ENCODE data around the gene DPYD. TPM values are rescaled to one million over a fixed set of nuclear protein-coding genes. Genes with fewer than 3 reads are reported as not detected.

The DPYD gene
- total RNA-seq, 1 donor from 2014 or later, result 30.1 TPM

DNA sequence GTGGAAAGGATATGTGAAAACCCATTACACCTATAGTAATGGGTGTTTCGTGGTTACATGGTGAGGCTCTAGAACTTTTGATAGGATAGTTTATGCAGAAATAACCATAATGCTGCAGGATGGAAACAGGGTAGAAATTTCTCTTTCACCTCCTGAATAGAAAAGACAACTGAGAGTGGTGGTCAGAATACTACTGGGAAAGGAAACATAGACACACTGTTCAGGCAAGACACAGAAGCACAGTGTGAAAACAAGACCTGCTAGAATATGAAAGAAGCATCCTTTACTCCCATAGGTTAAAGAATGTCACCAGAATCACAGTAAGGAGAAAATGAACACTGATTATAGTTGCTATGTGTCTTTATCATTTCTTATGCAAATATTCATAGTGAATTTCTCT, 496.6 kb downstream of the DPYD start:
- DNase-seq, result no peak

DNA sequence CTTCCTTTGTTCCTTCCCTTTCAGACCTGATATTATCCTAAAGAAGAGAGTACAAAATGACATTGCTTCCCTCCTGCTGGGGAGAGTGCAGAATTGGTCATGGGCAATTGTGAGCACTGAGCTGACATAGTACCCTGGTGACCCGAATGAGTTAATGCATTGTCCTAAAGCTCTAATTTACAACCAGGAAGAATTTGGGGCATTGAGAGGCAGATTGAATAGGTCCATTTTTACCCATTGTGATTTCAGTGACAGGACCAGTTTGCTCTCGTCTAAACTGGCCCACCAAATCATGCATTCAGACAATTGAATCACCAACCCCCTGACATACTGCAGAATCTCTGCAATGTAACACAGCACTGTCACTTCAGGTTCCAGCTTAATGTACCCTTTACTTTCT, 497.4 kb downstream of the DPYD start:
- DNase-seq, result no peak

DNA sequence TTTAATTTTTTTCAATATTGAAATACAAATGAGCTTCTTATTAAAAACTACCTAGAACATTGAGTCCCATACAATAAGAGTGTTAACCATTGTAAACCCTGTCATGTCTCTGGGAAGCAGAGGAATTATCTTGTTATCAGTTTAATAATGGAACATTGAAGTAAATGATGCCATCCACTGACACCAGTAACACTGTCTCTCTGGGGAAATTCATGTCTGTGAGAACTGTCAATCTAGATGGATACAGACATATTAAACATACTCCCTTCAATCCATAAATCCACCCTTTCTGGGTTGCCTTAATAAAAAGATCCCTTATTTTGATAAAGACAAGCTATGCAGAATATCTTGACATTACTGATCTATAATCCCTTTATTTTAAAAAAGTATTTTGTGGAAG, 503.2 kb downstream of the DPYD start:
- no peak for DNase-seq

DNA sequence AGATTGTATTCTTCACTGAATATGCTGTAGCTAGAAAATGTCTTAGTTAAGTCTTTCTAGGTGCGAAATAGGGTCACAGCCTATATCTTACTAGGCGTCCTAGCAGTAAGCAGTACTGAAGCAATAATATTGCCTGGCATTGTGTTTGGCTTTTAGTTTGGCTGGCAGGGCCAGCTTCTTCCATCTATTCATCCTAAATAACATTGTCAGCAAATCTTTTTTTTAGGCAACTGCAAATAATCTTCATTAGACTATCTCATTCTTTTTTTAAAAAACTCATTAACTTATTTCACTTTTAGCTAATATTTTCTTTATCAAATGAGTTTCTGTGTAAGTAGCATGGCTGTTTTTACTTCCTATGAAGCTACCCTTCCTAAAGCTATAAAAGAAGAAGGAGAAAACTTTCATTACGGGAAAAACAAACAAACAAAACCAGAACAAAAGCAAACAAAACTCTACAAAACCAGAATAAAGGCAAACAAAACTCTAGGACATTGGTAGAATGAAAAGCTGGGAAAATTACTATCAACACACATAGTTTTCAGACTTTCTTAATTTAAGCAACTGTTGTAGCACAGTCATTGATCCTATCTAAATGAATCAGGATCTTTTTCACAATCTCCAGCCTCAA, 506.0 kb downstream of the DPYD start:
- DNase-seq, result no peak

DNA sequence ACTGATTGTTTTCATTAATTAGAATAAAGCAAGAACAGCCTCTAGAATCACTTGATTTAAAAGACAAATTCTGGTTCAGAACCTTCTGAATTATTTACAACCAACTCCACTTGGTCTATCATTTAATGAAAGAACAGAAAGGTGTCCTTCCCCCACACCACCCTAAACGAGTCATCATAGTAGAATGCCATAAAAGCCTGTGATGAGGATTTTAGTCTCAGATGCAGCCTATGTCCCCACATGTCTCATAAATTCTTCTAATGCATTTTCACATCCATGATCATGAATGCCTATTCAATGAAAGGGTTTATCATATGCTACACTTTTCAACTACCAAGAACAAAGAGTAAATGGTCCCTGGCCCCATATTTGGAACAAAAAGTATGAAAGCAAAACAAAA, 508.1 kb downstream of the DPYD start:
- DNase-seq, result no peak

DNA sequence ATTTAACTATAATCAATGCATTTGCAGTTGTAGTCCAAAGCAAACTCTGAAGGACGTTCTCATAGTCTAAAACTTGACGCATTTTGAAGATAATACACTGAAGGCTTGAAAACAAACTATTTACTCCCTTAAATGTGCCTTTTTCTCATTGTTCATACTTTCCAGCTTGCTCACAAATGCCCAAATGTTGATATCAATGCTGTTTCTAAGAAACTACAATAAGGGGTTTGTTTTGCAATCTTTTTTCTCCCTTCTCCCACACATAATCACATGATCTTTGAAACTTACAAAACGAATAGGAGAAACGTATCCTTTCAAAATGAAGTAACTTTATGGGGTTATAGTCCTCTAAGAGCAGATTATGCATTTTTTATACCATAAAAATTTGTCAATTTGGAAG, 508.7 kb downstream of the DPYD start:
- DNase-seq, result no peak

DNA sequence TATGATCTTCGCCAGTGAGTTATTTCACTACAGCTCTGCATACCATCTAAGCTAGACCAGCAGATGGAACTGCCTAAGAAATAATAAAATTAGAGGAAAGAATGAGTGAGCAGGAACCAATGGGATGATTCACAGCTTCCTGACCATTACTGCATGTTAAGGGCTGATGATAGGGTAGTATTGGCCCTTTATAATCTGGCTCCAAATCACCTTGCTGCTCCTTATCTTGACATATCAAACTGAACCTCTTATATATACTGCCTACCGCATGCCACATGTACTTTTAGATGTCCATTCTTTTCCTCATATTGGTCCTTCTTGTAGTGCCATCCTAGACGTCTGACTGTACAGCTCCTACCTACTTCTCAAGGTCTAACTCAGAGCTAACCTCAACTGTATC, 524.4 kb downstream of the DPYD start:
- DNase-seq, result no peak

DNA sequence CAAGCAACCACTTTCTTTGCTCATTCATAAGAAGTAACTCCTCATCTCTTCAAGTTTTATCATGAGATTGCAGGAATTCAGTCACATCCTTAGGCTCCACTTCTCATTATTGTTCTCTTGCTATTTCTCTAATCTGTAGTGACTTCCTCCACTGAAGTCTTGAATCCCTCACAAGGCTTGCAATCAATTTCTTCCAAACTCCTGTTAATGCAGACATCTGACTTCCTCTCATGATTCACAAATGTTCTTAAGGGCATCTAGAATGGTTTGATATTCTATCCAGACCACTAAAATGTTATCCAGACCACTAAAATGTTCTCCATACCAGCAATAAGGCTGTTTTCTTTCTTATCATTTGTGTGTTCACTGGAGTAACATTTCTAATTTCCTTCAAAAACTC, 528.1 kb downstream of the DPYD start:
- no peak for DNase-seq

DNA sequence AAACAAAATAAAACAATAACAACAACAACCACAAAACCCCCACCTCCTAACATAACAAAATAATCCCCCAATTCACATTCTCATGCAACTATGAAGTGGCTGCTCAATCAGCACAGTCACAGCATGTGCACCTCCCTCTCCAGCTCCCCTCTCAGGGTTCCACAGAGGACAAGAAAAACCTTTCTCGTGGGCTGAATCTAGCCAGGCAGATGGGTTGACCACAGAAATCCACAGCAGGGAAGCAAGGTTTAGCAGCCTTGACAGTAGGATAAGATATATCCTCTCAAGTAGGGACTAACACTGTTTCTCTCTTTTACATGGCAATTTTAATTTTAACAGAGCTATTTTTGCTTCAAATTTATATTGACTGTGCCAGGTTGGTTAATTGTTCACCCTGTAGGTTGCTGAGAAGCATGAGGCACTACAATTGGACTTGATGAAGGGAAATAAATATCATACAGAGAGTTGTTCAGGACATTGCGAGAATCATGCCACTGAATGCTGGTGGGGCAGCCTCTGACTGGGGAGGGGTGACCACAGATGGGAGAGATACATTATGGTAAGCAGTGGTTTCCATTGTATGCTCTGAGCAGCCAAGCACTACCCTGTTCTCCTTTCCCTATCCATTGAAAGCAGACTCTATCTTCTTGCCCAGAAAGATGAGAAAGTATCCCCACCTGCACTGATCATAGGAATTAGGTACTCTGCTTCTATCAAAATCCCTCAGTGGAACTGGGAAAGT, 535.1 kb downstream of the DPYD start:
- DNase-seq, result no peak

DNA sequence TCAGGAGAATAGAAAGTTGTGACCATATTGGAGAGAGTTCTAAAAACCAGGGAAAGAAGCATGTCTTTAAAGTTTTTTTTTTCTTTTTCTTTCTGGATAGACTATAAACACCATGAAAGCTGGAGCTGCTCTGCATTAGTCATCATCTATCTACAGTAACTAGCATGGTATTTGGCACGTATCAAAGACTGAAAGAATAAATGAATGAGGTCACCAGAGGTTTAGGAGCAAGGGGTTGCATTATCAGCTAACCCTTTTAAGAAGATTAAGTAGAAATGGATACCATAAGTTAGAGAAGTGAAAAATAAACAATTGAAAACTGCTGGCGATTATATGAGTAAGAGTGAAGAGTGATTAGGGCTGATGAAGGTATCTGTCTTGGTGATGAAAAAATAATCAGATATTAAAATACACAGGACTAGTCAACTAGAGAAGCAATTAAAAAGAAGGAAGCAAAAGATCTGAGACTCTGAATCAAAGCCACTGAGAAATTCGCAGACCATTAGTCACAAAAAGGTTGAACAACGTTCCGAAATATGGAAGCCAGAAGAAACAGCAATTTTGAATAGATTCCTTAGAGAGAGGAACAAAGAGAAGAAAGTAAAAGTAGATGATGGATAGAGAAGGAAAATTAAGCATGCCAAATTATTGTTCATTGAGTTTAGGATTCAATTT, 536.4 kb downstream of the DPYD start:
- no peak for DNase-seq

DNA sequence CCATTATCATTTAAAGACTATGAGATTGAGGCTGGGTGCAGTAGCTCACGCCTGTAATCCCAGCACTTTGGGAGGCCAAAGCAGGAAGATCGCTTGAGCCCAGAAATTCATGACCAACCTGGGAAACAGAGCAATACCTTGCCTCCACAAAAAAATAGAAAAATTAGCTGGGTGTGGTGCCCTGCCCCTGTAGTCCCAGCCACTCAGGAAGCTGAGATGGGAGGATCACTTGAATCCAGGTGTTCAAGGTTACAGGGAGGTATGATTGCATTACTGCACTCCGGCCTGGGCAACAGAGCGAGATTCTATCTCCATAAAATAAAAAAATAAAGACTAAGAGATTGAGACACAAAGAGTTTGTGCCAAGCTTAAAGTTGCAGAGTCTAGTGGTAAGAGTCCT, 537.0 kb downstream of the DPYD start:
- DNase-seq, result no peak

DNA sequence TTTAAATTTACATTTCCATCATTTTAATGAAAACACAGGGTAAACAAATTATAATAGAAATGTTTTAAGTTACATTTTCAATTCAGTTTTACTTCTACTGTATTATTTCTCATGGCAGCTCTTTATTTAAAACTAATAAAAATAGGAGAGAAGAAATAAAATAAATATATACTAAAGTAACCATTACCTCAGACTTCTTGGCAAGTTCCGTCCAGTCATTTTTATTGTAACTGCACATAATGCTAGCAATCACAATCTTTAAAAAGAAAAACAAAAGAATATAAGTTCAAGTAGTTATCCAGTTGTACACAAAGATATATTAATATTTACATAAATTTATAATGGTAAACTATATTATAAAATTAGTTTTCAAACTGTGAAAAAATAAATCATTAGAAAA, 538.6 kb downstream of the DPYD start:
- no peak for DNase-seq

DNA sequence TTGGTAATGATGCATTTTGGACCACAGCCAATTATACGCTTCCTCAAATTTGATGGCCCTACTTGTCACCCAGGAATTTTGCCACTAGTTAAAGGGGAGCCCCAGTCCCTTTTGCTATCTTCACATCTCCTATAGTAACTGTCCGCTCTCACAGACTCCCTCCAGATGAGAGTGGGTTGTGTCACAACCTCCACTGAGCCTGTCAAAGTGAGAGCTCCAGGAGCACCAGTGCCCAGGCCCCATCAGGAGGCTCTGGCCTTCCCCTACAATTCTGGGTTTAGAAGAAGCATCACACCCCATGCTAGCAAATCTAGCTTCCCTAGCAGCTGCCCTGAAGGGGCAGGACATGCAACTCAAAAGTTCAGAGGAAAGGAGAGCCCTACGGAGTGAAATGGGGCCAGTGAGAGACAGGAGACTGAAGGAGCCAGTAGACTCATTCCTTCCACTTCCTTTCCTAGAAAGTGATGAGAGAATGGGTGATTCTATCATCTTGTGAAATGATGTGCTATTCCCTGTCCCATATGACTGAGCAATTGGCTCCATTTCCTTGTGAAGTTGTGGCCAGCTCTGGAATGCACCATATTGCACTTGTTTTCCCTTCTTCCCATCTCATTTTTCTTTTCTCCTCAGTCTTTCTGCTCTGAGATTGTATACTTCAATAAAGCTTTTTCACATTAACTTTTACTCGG, 541.3 kb downstream of the DPYD start:
- no peak for DNase-seq

DNA sequence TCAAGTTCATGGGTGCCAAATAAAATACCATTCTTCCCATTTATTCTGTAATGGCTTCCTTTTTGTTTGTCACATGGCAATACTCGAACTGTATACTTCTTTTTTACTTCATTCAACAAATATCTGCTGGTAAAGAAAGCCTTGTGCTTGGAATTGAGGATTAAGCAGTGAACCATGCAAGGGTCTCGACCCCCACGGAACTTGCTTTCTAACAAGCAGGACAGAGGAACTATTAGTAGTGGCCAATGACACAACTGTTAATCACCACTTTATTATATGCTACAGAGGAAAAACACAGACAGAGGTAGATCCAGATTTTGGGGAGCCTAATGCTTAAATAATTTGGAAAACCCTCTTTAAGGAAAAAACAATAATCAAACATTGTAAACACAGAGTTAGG, 542.2 kb downstream of the DPYD start:
- DNase-seq, result no peak

DNA sequence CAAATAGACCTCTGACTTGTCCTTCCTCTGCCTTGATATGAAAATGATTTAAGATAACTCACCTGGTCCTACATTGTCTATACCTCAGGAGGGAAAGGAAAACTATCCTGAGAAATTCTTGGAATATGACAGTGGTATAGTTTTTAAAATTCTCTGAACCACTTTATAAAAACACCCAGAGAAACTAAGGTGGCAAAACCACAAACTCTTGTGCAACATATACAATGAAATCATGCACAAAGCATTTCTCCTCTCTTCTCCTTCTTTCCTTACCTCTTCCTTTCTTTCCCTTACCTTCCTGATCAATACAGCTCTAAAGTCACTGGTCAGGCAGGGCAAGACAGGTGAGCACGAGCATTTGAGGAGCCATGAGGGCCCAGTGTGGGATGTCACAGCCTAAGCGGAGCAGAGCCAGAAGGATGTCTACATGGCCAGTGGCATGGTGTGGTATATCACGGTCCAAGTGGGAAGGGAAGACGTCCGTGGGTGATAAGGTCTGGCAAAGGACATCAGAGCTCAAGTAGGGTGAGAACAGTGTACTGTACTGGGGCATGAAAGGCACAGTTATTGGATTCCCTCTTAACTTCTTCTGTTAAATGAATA, 543.3 kb downstream of the DPYD start:
- DNase-seq, result no peak

DNA sequence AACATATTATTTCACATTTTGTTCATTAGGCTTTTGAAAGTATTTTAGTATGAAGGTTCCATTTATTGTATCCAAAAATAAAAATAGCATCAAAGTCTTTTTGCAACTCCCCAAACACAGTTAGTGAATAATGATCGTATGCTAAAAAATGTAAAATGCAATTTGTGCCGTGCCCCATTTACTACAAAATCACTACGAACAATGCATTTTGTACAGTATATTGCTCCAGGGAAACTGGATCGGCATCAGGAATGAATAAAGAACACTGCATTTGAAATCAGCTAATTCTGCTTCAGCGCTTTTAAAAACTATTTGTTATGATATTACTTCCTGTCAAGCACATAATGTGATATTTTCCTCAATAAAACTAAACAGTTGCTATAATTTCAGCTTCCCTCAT, 547.8 kb downstream of the DPYD start:
- no peak for DNase-seq

DNA sequence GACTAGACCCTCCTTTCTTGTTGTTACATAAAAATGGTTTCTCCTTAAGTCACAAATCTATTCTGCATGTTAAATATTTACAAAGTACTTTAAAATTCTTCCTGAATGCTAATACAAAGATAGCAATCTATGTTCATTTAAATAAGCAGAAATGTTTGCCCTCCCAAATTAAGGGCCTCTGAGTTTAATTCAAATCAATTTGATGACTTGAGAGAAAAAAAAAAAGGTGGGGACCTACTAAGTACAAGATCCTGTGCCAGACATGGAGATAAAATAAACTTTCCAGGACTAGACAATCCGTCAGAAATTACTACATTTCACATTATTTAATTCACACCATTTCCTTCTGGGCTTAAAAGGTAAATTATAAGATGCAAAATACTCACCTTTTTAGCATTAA, 548.3 kb downstream of the DPYD start:
- no peak for DNase-seq

DNA sequence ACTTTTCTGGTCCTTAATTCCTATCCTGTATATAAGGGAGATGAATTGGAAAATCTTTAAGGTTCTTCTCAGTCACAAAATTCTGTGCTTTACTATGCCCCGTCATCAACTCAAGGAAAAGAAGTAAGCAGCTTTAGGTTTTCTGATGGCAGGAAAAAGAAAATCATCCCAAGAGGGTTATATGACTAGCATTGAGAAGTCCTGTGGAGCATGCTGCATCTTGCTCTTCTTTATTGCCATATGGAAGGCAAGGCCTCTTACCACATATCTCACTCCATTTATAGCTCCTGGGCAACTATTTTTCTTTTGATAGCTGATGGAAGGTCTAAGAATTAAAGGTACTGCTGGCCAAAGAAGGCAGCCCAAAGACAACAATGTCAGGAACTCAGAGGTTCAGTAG, 552.5 kb downstream of the DPYD start:
- DNase-seq, result no peak

DNA sequence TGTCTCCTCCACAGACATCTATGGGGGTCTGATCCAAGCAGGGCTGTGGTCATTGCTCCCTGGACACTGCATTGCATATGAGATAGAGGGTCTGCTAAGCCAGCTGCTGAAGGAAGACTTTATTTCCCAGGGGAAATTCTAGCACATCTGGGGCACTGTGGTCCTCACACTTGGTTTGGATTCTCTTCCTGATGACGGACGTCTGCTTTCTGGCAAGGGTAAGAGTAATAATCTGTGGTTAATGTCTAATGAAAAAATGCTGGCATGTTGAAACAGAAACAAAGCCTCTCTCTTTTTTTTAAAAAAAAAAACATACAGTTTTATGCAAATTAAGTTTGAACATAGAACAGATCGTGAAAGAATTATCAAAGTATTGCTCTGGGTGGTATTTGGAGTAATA, 553.9 kb downstream of the DPYD start:
- DNase-seq, result no peak

DNA sequence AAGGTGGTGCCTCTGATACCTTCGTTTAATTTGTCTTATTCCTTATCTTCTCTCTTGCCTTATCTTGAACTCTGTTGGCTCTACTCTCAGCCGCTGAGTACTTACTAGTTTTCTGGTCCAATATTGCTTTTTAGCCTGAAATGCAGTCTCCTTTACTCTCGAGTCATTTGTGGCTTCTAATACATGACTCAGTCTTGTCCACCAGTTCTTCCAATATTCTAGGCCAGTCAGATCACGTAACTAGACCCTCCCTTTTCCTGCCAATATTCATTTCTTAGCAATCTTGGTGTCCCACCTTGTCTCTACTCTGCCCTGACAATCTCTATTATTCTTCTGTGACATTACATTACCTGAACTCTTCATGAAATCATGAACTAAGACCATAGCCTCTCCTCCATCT, 555.8 kb downstream of the DPYD start:
- no peak for DNase-seq

DNA sequence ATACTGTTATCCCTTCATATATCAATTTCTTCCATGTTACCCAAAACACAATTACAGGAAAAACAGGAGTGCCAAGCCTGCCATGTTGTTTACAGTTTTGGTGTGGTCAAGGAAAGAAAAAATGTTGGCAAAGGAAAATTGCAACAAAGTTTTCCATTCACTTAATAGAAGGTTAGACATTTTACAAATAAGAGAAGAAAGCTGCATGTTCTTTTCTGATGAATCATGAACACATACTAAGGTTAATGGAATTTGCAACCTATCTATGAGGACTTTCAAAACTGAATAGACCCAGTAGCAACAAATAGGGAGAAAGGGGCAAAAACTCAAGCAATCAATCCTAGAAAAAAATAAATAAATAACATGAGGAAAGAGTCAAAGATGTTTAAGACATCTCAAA, 556.7 kb downstream of the DPYD start:
- no peak for DNase-seq

DNA sequence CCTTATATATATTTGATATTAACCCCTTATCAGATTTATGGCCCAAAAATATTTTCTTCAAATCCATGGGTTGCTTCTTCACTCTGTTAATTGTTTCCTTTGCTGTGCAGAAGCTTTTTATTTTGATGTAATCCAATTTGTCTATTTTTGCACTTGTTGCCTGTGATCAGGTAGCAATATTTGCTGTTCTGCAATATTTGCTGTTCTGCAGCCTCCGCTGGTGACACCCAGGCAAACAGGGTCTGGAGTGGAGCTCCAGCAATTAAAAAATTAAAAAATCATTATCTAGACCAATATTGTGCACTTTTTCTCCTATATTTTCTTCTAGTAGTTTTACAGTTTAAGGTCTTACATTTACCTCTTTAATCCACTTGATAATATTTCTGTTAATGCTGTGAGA, 564.5 kb downstream of the DPYD start:
- no peak for DNase-seq

DNA sequence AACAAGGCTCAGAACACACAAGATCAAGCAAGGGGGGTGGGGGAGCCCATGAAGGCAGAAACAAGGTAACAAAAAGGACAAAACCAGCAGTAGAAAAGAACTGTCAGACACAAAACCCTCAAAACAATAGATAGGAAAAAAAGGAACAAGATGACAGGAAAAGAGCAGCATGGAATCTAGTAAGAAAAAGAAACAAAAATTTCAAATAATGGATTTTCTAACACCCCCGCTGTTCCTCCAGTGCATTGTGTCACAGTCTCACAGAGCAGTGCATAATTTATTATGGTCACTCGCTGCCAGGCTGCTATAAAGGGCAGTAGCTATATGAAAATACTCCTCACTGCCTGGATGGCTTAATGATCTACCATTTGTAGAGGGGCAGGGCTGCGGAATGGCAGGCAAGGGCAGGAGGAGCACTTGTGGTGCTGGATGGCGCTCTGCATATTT, 567.9 kb downstream of the DPYD start:
- DNase-seq, result no peak

Measured in tongue (tissue), 2 donors.